ENCODE measurements around the gene CROT. TPM values are rescaled to one million over a fixed set of nuclear protein-coding genes. Genes with fewer than 3 reads are reported as not detected.

CROT gene
- total and polyA plus RNA-seq, 4 experiments from 2014 or later: 12.1 to 19.0 (median 15.4) TPM

- Histone ChIP-seq H3K27me3 (ENCODE audit: insufficient read depth, low read length) (no peaks in the 10 kb centered on the region), H3K27ac (ENCODE audit: low read depth, low read length) (no peak overlapping the region), H3K4me3 (ENCODE audit: low read length in 2 of 2) (no peak overlapping the region), H3K4me1 (ENCODE audit: insufficient read depth, low read length) (peaks cover 18% of the 10 kb centered on the region), H3K9me3 (ENCODE audit: control insufficient read depth in 1 of 2, low read length in 2 of 2) (no peaks in the 10 kb centered on the region), H3K36me3 (ENCODE audit: insufficient read depth, low read length) (no peaks in the 10 kb centered on the region)
- H3K36me3 Mint-ChIP-seq: peaks cover 11 to 15% of the 10 kb centered on the region in 2 donors
- H3K4me1 Mint-ChIP-seq: peaks cover 0 to 8% (median 3%) of the 10 kb centered on the region in 4 donors
- no peak overlapping the region for H3K4me3 Mint-ChIP-seq
- H3K27ac Mint-ChIP-seq: no peak overlapping the region
- intact Hi-C loops (cut with micrococcal nuclease): no loop called here
- CTCF ChIA-PET (ENCODE audit: partially characterized antibody): interaction anchor here (2.5 kb wide), 1 partner anchor 25 kb away, joined by 9 read pairs; the partner anchor contains the start of gene CROT
- no peaks in the 10 kb centered on the region for H3K27me3 Mint-ChIP-seq
- DNase-seq: no peak
- no peaks in the 10 kb centered on the region for H3K9me3 Mint-ChIP-seq
- POLR2A ChIA-PET (ENCODE audit: partially characterized antibody): no interaction called here
Measured at GRCh38 chr7:87370660-87371180, 25.3 kb downstream of the CROT start.

DNA sequence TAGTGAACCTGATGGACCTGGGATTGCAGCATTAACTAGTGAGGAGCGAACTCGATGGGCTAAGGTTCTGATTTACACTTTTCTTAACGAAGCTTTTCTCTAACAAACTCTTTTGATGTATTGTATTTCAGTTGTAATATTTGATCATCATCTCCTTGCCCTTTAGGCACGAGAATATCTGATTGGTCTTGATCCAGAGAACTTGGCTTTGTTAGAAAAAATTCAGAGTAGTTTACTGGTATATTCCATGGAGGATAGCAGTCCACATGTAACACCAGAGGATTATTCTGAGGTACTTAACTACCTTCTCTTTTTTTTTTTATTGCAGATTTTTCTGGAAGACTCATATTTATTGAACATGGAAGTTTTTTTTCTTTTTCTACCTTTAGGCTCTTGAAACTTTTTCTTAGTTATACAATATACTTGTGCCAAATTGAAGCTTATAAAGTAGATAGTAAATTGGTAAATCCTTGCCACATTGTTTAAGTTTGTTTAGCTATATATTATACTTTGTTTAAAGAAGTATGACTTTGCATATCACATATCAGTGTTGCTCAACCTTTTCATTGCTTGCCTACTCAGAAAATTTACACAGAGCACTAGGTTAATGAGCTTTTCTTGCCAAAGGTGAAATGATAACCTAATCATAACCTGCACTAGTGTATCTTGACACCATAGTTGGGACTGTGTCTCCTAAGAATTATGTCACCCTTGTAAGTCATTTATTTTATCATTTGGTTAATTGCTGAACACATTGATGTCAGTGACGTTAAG lies 30.4 kb downstream of the CROT start:
- H3K36me3 Mint-ChIP-seq: peaks cover 26 to 29% of the 10 kb centered on the region in 2 donors
- no peaks in the 10 kb centered on the region for H3K9me3 ChIP-seq (ENCODE audit: control insufficient read depth in 1 of 2, low read length in 2 of 2)
- no peaks in the 10 kb centered on the region for H3K27me3 ChIP-seq (ENCODE audit: insufficient read depth, low read length)
- no peak overlapping the region for H3K27ac ChIP-seq (ENCODE audit: low read depth, low read length)
- H3K4me3 Mint-ChIP-seq: no peak overlapping the region
- H3K4me1 Mint-ChIP-seq: no peaks in the 10 kb centered on the region
- ChIA-PET POLR2A (ENCODE audit: partially characterized antibody) (no interaction called here), CTCF (ENCODE audit: partially characterized antibody) (no interaction called here)
- no peak overlapping the region for H3K4me3 ChIP-seq (ENCODE audit: low read length in 2 of 2)
- H3K4me1 ChIP-seq (ENCODE audit: insufficient read depth, low read length): no peaks in the 10 kb centered on the region
- DNase-seq: no peak
- H3K27me3 Mint-ChIP-seq: no peaks in the 10 kb centered on the region
- no peaks in the 10 kb centered on the region for H3K36me3 ChIP-seq (ENCODE audit: insufficient read depth, low read length)
- intact Hi-C loops (cut with micrococcal nuclease): no loop called here
- H3K9me3 Mint-ChIP-seq: no peaks in the 10 kb centered on the region
- H3K27ac Mint-ChIP-seq: no peak overlapping the region

DNA sequence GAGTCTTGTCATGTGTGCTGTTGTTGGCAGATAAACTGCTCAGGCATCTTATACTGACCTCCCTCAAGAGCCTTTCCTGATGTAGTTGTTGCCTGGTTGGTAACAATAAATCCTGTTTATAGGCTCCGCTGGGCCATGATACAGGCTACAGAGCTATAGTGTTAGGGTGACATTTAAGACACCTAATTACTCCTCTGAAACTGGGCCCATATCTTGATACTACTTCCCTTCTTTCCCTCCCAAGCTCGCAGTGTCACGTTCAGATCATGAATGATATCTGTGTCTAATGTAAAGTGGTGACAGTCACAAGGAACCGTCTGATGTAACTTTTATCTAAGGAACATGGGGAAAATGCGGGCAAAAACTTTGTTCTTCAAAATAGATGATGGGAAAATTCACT lies 35.4 kb downstream of the CROT start:
- Histone ChIP-seq H3K4me3 (ENCODE audit: low read length in 2 of 2) (no peak overlapping the region), H3K36me3 (ENCODE audit: insufficient read depth, low read length) (peaks cover 4% of the 10 kb centered on the region), H3K9me3 (ENCODE audit: control insufficient read depth in 1 of 2, low read length in 2 of 2) (no peaks in the 10 kb centered on the region), H3K27me3 (ENCODE audit: insufficient read depth, low read length) (no peaks in the 10 kb centered on the region), H3K27ac (ENCODE audit: low read depth, low read length) (no peak overlapping the region), H3K4me1 (ENCODE audit: insufficient read depth, low read length) (no peaks in the 10 kb centered on the region)
- no peak overlapping the region for H3K4me3 Mint-ChIP-seq
- H3K27ac Mint-ChIP-seq: no peak overlapping the region
- H3K27me3 Mint-ChIP-seq: no peaks in the 10 kb centered on the region
- H3K4me1 Mint-ChIP-seq: no peaks in the 10 kb centered on the region
- intact Hi-C loops (cut with micrococcal nuclease): no loop called here
- DNase-seq: no peak
- ChIA-PET POLR2A (ENCODE audit: partially characterized antibody) (interaction anchor here (1.4 kb wide), 1 partner anchor 10 kb away, joined by 3 read pairs; no protein-coding TSS in a partner anchor), CTCF (ENCODE audit: partially characterized antibody) (interaction anchor here (1.9 kb wide), 1 partner anchor 69 kb away, joined by 10 read pairs; no protein-coding TSS in a partner anchor)
- H3K9me3 Mint-ChIP-seq: no peaks in the 10 kb centered on the region
- H3K36me3 Mint-ChIP-seq: peaks cover 45 to 59% of the 10 kb centered on the region in 2 donors

DNA sequence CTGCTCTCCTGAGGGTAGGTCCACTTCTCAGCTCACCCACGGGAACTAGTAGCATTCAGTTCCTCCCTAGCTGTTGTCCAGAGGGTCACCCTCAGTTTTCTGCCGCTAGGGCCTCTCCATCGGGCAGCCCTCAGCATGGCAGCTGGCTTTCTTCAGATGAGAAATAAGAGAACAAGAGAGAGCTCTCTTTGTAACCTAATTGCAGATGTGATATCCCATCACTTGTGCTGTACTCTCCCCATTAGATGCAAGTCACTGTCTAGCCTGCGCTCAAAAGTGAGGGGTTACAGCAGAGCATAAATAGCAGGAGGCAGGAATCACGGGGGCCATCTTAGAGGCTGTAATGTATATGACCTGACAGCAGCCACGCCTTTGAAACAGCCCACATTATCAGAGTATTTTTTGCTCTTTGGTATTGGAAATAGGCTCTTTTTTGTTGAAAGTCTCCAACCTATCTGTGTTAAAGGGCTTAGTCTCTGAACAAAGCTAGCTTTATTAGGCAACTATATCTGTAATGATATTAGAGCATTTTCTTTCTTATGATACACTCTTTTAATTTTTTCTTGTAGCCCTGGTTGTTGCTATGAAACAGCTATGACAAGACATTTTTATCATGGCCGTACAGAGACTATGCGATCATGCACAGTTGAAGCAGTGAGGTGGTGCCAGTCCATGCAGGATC lies 45.7 kb downstream of the CROT start:
- peaks cover 65 to 73% of the 10 kb centered on the region in 2 donors for H3K36me3 Mint-ChIP-seq
- H3K27ac ChIP-seq (ENCODE audit: low read depth, low read length): no peak overlapping the region
- no peaks in the 10 kb centered on the region for H3K4me1 ChIP-seq (ENCODE audit: insufficient read depth, low read length)
- ChIA-PET POLR2A (ENCODE audit: partially characterized antibody) (interaction anchor here (1.2 kb wide), 1 partner anchor 11 kb away, joined by 3 read pairs; no protein-coding TSS in a partner anchor), CTCF (ENCODE audit: partially characterized antibody) (interaction anchor here (0.9 kb wide), 1 partner anchor 27 kb away, joined by 3 read pairs; no protein-coding TSS in a partner anchor)
- intact Hi-C loops (cut with micrococcal nuclease): no loop called here
- H3K9me3 Mint-ChIP-seq: no peaks in the 10 kb centered on the region
- H3K9me3 ChIP-seq (ENCODE audit: control insufficient read depth in 1 of 2, low read length in 2 of 2): no peaks in the 10 kb centered on the region
- peaks cover 0 to 11% (median 3%) of the 10 kb centered on the region in 4 donors for H3K4me1 Mint-ChIP-seq
- no peak overlapping the region for H3K4me3 ChIP-seq (ENCODE audit: low read length in 2 of 2)
- no peaks in the 10 kb centered on the region for H3K27me3 Mint-ChIP-seq
- H3K36me3 ChIP-seq (ENCODE audit: insufficient read depth, low read length): no peaks in the 10 kb centered on the region
- H3K27me3 ChIP-seq (ENCODE audit: insufficient read depth, low read length): no peaks in the 10 kb centered on the region
- no peak overlapping the region for H3K4me3 Mint-ChIP-seq
- H3K27ac Mint-ChIP-seq: no peak overlapping the region
- no peak for DNase-seq

GRCh38 chr7:87395442-87396020 lies 50.1 kb downstream of the CROT start:
- Histone ChIP-seq H3K9me3 (ENCODE audit: control insufficient read depth in 1 of 2, low read length in 2 of 2) (no peaks in the 10 kb centered on the region), H3K4me1 (ENCODE audit: insufficient read depth, low read length) (no peaks in the 10 kb centered on the region), H3K36me3 (ENCODE audit: insufficient read depth, low read length) (no peaks in the 10 kb centered on the region), H3K27ac (ENCODE audit: low read depth, low read length) (no peak overlapping the region), H3K4me3 (ENCODE audit: low read length in 2 of 2) (no peak overlapping the region), H3K27me3 (ENCODE audit: insufficient read depth, low read length) (no peaks in the 10 kb centered on the region)
- ChIA-PET CTCF (ENCODE audit: partially characterized antibody) (interaction anchor here (1.4 kb wide), 1 partner anchor 21 kb away, joined by 5 read pairs; no protein-coding TSS in a partner anchor), POLR2A (ENCODE audit: partially characterized antibody) (no interaction called here)
- H3K36me3 Mint-ChIP-seq: peaks cover 47 to 49% of the 10 kb centered on the region in 2 donors
- peak overlapping the region in 2 of 7 donors; percentile 31 to 38 for H3K27ac Mint-ChIP-seq
- H3K9me3 Mint-ChIP-seq: no peaks in the 10 kb centered on the region
- no peak overlapping the region for H3K4me3 Mint-ChIP-seq
- H3K27me3 Mint-ChIP-seq: no peaks in the 10 kb centered on the region
- intact Hi-C loops (cut with micrococcal nuclease): no loop called here
- DNase-seq: no peak
- H3K4me1 Mint-ChIP-seq: peaks cover 0 to 11% (median 3%) of the 10 kb centered on the region in 4 donors

GRCh38 chr7:87398446-87398845 lies 53.0 kb downstream of the CROT start:
- no peaks in the 10 kb centered on the region for H3K27me3 ChIP-seq (ENCODE audit: insufficient read depth, low read length)
- H3K9me3 ChIP-seq (ENCODE audit: control insufficient read depth in 1 of 2, low read length in 2 of 2): no peaks in the 10 kb centered on the region
- Mint-ChIP-seq H3K36me3 (peaks cover 23 to 27% of the 10 kb centered on the region in 2 donors), H3K27ac (peak overlapping the region in 2 of 7 donors; percentile 3 to 13), H3K27me3 (no peaks in the 10 kb centered on the region), H3K9me3 (no peaks in the 10 kb centered on the region), H3K4me1 (peaks cover 0 to 4% (median under 1%) of the 10 kb centered on the region in 4 donors), H3K4me3 (no peak overlapping the region)
- intact Hi-C loops (cut with micrococcal nuclease): no loop called here
- no peaks in the 10 kb centered on the region for H3K36me3 ChIP-seq (ENCODE audit: insufficient read depth, low read length)
- H3K27ac ChIP-seq (ENCODE audit: low read depth, low read length): no peak overlapping the region
- H3K4me1 ChIP-seq (ENCODE audit: insufficient read depth, low read length): no peaks in the 10 kb centered on the region
- DNase-seq: no peak
- POLR2A ChIA-PET (ENCODE audit: partially characterized antibody): no interaction called here
- CTCF ChIA-PET (ENCODE audit: partially characterized antibody): interaction anchor here (1.3 to 1.6 kb wide), 3 partner anchors 17 to 79 kb away, joined by 3 to 5 read pairs (median 3); no protein-coding TSS in a partner anchor
- H3K4me3 ChIP-seq (ENCODE audit: low read length in 2 of 2): no peak overlapping the region

Measured in CD4-positive, alpha-beta memory T cell (primary cell).